HG03103 (cell line): Measurements from ENCODE around the gene HECTD3.

ENCODE experiments used
- ATAC-seq: cut with Tn5 transposase; IDR thresholded peaks from one replicate; pipeline ENCODE4 v1.9.1; 2021; ENCODE audit warnings: low read depth; ENCODE audit not compliant: unreplicated experiment

HECTD3 gene

DNA sequence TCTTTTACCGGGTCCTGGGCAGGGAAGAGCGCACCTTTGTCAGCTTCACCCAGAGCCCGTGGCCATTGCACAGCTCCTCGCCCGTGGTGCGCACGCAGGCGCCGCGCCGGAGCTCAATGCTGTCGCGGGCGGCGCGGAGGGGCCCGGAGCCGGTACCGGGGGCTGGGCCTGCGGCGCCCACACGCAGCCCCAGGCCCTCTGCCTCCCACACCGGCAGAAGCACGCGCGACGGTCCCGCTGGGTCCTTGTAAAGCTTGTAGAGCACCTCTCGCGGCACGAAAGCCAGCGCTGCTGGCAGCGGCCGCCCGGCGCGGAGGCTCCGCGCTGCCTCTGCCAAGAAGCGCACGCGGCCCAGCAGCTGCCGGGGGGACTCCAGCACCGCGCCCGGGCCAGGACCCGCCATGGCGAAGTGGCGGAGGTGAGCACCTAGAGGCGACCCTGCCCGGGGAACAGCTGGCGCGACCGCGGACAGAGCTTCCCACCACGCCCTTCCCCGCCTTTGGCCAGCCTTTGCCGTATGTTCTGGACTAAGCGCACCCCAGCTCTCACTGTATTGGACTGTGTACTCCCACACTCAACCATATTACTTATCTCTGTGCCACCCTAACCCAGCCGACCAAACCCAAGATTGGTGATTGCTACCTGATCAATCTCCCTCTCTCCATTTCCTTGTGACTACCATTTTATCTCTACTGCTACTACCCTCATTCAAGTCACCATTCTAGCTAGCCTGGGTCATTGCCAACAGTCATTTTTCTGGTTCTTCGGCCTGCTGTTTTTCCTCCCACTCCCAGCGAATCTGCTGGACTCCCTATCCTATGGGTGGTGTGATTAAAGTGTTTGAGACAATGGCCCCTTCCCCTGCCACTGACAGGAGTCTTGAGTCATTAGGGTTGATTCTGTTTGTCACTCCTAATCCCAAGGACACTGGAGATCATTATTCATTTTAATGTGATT, at the start of gene HECTD3:
Gene HECTD3 (minus strand): TSS at position 470 of the 957 bp plus-strand sequence. CDS start 67 bp downstream, at position 403.
- ATAC-seq = peak; percentile 47

DNA sequence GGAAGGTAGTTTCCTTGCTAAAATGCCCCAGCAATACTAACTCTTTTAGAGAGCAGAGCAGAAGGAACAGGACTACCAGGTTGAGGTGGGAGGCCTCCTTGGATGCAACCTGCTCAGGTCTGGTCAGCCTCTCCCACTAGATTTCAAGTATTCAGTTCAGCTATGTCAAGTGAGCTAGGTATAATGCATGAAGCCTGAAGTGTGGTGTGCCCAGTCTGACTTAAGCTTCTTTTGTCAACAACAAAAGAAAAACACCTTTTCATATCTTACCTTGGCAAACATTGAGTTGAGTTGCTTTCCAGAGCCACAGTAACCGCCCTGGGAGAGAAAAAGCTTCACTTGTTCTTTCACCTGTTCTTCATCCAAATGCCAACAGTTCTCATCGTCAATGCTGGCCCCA, 48.7 kb upstream of the HECTD3 start:
- no peak for ATAC-seq

GRCh38 chr1:45057542-45057941, 46.4 kb upstream of the HECTD3 start:
- no peak for ATAC-seq

DNA sequence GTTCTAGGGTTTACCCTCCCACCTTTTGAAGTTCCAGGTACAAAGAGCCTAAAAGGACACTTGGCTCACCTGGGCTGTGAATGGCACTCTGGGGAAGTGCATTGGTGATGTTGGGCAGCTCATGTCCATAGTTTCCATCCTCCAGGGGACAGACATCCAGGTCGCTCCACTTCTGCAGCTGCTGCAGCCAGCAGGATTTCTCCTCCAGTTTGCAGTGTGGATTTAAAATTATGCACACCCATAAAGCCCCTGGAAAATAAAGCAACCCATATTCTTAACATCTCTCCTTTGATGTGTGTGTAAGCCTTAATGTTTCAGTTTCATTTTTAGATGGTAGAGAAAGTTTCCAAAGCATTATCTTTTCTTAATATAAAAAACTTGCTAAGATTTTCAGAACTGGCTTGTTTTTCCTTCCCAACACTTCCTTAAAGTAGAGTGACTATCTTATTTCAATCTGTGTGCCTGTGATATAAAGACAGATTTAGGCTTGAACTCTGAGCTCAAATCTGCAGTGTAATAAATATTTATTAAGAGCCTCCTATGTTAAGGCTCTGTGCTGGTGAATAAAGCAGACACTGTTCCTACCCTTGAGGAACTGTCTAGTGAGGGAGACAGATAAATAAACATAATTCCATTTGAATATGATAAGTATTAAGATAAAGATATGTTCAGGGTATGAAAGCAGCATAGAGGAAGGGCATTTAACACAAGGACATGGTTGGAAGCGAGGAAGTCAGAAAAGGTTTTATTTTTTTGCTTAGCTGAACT, 40.1 kb upstream of the HECTD3 start:
- no peak for ATAC-seq

DNA sequence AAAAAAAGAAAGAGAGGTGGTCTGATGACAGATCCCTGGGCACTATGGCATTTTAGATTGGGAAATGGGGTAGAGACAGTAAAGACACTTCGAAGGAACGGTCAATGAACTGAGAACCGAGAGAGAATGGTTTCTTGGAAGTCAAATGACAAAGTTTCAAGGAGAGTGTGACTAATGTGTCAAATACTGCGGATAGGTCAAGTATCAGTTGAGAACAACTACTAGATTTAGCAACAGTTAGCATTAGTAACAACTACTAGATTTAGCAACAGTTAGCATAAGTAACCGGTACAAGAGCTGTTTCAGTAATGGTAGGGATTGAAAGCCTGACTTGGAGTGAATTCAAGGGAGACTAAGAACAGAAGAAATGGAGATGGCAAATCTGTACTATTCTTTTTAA, 35.9 kb upstream of the HECTD3 start:
- no peak for ATAC-seq

DNA sequence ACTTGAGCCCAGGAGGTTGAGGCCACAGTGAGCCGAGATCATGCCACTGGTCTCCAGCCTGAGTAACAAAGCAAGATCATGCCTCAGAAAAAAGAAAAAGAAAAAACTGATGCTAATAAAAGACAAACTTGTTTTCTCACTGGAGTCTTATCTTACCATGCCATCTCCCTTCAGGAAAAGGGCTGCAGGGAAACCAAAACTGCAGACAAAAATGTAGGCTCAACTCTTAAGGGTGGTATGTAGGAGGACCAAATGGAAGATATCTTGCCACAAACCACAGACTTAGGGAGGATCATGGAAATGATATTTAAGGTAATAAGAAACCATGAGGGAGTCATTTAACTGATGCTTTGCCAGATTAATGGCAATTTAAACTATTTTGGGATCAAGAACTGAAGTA, 33.8 kb upstream of the HECTD3 start:
- no peak for ATAC-seq

GRCh38 chr1:45043094-45043493, 32.0 kb upstream of the HECTD3 start:
- ATAC-seq = no peak

- ATAC-seq = no peak
Observed at GRCh38 chr1:45040297-45040696, 29.2 kb upstream of the HECTD3 start.

- ATAC-seq = no peak
Observed at GRCh38 chr1:45038661-45039364, 27.7 kb upstream of the HECTD3 start.

DNA sequence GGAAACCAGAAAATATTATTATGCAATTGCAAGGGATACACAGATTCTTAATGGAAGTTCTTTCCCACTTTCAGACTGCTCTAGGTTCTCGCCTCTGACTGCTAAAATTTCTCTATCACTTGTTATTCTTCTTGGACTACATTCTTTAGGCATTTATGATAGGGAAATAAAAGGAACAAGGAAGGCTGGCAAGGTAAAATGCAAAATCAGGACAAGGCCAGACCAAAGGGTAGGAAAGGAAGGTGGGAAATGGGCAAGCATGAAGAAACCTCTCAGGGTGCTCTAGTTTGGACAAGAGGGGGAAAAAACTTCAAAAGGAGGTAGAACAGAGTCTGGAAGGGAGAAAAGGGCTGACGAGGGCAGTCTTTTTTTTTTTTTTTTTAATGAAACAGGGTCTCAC, 27.1 kb upstream of the HECTD3 start:
- no peak for ATAC-seq

GRCh38 chr1:45037456-45037855, 26.3 kb upstream of the HECTD3 start:
- no peak for ATAC-seq

- no peak for ATAC-seq
Observed at GRCh38 chr1:45035631-45036301, 24.6 kb upstream of the HECTD3 start.

DNA sequence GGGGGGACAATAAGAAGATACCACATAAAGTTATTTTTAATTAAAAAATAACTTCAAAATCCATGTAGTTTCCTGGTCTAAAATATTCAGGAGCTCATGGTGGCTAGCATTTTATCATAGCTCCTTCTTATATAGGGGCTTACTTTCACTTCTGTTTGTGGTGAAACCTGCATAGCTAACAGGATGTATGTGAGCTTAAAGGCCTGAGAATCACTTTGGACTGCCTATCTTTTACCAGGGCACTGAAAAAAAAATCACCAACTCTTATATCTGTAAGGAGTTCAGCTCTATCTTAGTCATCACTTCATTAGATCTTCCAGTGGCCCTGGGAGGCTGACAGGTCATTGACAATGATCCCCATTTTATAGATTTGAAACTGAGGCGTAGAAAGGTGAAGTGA, 22.2 kb upstream of the HECTD3 start:
- ATAC-seq = no peak

DNA sequence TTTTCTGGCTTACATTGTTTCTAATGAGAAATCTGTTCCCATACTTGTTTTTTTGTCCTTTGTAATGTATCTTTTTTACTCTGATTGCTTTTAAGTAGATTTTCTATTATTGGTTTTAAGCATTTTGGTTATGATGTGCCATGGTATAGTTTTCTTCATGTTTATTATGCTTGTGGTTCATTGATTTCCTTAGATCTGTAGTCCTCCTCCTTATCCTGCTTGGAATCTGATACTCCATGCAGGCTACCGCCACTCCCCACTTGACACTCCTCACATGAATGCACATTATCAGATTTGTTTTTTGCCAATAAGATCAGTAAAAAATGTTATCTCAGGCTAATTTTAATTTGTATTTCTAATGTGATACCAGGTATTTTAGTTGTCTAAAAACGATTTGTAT, 21.7 kb upstream of the HECTD3 start:
- no peak for ATAC-seq

DNA sequence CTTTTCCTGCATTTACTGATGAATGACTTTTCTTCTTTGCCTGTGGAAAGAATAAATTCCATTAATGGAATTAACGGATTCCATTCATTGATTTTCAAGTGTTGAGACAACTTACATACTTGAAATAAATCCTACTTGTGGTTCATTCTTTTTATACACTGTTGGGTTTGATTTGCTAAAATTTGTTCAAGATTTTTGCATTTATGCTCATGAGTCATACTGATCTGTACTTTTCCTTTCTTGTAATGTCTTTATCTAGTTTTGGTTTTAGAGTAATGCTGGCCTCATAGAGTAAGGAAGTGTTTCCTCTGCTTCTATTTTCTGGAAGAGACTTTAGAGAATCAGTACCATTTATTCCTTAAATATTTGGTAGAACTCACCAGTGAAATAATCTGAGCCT, 15.3 kb upstream of the HECTD3 start:
- no peak for ATAC-seq

GRCh38 chr1:45023663-45024062, 12.5 kb upstream of the HECTD3 start:
- no peak for ATAC-seq

GRCh38 chr1:45018599-45019230, 7.6 kb upstream of the HECTD3 start:
- peak; percentile 77 for ATAC-seq

GRCh38 chr1:45016767-45017166, 5.6 kb upstream of the HECTD3 start:
- ATAC-seq = no peak

DNA sequence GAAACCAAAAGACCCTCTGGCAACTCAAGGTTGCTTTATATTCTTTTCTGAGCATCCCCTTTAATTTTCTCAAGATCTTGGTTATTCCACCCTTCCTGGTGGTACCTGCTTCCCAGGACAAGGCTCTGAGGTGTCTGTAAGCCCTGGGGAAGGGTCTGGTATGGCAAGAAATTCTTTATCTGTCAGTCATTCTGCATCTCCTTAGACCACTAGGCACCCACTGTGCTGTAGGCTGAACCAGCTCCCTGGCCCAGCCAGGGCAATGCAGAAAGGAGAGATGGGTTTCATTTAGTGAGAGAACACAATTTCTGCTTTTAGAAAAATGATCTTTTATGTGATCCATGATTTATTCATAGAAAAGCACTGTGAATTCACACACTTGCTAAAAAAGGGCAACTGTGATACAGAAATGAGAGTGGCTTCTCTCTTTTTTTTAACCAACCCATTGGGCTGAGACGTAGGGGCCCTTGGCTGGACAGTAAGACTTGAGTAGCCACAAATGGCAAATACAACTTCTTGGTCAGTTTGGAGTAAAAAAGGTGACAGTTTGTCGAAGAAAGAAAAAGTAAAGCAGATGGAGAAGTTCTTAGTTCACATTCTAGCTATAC, 5.1 kb upstream of the HECTD3 start:
- no peak for ATAC-seq

DNA sequence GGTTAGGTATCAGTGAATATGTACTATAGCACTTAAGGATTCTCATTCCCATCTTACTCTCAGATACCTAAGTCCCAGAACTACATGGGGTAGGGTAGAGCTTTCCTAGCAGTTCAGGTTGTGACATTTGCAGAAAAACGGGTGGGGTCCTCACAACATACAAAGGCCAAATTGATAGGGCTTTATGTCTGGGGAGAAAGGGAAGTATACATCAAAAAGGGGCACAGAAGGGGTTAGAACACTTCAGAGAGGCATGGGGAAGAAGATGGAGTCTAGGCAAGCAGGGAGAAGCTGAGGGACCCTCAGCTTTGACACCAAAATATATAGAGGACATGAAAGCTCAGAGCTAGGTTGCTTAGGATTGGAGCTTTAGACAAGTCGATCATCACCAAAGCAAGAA, 4.6 kb upstream of the HECTD3 start:
- no peak for ATAC-seq
